CD4-positive, alpha-beta T cell treated with Interleukin-17A for 4 hours (primary cell): ENCODE results near the gene CD109.

ENCODE experiments used
- DNase-seq: peaks from one replicate; pipeline ENCODE4 v3.0.0-alpha.2; 2020; ENCODE audit warnings: mixed read lengths

CD109 gene

GRCh38 chr6:73870907-73871306 is 174.9 kb downstream of the CD109 start:
- DNase-seq = no peak

GRCh38 chr6:73873081-73873480 is 177.1 kb downstream of the CD109 start:
- DNase-seq = no peak
